ENCODE data around the gene GBP1.

GRCh38 chr1:89104147-89104546 is 39.1 kb upstream of the GBP1 start:
- TF ChIP-seq CTCF (IDR thresholded peaks at IDR 0.05 in 4 of 5, conservative IDR thresholded peaks at IDR 0.05 in 1 of 5), result no peak
- TF ChIP-seq POLR2A (IDR thresholded peaks at IDR 0.05), result no peak
